DMS114 treated with DMSO at 0.1 percent for 48 hours (cell line): ENCODE results near the gene MED13L.

Source experiments
- DNase-seq: peaks from one replicate; lab custom pipeline; 2025; ENCODE audit not compliant: unreplicated experiment; lab: John Stamatoyannopoulos, UW

Gene MED13L

DNA sequence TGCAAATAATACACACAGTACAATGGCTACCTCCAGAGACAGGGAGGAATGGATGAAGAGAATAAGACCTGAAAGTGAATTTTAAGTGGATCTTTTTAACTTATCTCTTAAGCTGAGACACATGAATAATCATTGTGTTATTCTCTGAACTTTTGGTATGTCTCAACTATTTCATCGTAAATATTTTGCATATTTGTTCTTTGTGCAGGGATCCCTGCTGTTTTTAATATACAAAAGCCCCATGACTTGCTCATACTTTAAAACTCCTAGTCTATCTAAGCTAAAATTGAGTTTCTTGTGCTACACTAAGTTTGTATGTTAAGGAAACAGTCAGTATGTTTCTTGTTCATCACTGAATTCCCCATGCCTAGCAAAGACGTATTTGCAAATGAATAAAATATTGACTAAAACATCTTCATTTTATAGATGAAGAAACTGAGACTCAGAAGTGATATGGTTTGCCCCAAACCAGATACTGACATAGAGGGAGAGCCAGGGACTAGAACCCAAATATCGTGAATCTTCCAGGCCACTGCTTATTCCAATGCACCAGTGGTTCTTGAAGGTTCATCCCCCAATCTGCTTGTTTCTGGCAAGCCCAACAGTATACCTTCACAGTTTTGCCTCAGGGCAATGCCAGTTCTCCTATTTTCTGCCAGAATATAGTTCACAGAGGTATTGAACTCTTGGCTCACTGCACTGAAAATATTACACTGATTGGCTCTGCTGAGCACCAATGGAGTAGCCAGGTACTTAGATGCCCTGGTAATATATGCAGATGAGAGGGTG, 356.9 kb downstream of the MED13L start:
- no peak for DNase-seq

DNA sequence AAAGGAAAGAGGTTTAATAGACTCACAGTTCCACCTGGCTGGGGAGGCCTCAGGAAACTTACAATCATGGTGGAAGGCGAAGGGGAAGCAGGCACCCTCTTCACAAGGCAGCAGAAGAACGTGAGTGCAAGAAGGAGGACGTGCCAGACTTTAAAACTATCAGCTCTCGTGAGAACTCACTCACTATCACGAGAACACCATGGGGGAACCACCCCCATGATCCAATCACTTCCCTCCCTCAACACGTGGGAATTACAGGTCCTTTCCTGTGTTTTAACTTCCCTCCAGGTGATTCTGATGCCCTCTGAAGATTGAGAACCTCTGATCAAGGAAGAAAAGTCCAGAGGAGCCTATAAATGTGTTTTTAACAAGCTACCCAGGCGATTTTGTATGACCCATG, 358.7 kb downstream of the MED13L start:
- no peak for DNase-seq

DNA sequence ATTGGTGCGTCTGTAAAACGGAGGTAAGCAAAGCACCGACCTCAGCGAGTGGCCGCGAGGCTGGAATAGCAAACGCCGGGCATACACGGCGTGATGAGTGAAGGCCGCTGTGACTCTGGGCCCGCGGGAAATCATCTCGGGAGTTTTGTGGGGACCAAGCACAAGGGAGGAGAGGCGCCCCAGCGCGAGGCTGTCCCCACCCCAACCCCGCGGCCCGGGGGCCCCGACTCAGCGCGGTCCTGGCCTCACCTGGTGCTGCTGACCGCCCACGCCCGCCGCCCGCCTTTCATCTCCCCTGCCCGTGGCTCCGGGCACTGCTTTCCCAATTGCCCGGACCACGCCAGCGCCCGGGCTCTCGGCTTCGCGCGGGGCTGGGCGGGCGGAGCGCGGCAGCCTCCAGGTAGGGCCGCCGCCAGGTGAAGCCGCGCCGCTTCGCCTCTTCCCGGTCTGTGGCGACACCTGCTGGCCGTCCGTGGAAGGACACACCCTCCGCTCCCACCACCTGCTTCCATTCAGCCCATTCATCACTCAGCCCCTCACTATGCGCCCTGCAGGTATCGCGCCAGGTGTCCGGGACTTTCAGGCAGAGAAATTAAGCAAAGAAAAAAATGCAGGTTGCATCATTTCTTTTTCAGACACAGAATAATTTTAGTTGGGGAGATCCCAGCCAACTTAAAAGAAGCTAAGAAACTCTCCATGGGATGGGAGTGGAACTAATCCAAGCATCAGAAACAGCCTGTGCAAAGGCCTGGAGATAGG, 360.4 kb downstream of the MED13L start:
- DNase-seq, result peak; percentile 9

DNA sequence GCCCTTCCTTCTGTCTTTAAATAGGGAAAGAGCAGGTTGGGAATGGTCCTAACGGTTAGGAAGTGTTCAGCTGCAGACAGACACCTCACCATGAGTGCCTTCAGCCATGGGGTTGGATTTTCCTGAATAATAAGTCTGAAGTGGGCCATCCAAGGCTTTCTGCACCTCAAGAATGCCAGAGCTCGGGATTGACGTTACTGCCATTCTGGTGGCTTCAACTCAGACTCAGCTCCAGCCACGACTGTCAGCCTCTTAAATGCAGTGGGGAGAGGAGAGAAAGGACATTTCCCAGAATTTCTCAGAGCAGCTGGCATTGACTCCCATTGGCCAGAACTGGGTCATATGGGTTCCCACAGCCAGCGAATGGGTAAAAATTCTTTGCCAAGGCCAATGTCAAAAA, 363.4 kb downstream of the MED13L start:
- DNase-seq, result no peak

DNA sequence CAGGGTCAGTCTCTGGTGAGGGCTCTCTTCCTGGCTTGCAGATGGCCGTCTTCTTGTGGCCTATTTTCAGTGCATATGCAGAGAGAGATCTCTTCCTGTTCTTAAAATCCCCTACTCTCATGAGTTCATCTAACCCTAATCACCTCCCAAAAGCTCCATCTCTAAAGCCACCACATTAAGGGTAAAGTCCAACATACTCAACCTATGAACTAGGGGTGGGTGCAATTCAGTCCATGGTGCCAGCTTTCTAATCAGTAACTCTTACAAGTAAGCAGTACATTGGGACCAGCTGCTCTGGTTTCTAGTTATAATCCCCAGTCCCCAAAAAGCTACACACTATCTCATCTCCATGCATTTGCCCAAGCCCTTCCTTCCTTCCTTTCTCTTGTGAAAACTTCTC, 365.1 kb downstream of the MED13L start:
- no peak for DNase-seq

DNA sequence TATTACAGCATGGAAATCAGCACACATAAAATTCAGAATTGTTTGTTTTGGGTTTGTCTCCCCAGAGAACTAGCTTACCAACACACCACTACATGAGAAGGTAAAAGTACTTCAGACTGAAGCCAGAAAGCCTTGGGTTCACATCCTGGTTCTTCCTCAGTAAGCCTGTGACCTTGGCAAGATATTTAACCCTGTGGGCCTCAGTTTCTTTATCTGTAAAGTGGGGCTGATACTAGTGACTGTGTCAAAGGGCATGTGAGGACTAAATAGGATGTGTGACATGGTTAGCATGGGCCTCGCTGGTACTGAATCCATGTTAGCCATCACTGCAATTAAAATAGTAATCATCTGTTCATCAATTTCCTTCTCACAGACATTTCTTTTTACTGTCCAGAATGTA, 366.1 kb downstream of the MED13L start:
- DNase-seq, result no peak

DNA sequence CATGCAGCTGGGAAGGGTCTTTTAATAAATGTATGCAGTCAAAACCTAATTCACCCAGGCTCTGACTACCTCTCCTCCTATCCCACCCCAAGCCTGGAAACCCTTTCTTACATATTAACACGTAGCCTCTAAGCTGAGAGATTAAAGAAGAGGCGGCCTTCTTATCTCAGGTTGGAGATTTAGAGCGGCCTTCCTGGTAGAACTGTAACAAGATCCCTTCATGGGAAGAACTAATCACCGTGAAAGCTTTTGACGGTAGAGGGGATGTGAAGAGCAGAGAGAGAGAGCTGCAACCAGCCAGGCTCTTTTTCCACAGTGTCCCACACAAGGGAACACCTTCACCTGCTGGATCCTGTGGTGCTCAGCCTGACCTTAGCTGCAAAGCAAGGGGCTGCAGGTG, 367.4 kb downstream of the MED13L start:
- DNase-seq, result no peak
